Measurements from ENCODE around the gene ZNF415. TPM values are rescaled to one million over a fixed set of nuclear protein-coding genes. Genes with fewer than 3 reads are reported as not detected.

ZNF415 gene
- total and polyA plus RNA-seq, 9 of the 15 experiments (the other 6 are each of a cell fraction or from before 2014, with no cell fraction given): 0.06 to 0.82 (median 0.14) TPM; not detected in 2

DNA sequence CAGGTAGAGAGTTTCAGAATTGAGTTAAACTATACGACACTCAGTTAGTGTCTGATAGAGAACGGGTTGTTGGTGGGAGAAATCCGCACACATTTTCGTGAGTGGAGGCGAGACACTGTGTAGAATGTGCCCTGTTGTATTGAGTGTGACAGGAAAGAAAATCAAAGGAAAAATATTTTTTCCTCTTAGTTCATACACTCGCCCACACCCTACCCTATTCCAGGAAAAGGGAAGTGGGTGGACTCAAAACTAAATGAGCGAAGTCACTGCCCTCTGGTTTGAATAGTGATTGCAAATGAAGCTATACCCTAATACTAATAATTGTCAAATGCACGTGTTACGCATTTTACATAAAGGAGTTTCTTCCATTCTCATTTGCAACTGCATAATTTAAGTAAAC lies 24.1 kb upstream of the ZNF415 start (continued):
- TF ChIP-seq, protein P1, sequence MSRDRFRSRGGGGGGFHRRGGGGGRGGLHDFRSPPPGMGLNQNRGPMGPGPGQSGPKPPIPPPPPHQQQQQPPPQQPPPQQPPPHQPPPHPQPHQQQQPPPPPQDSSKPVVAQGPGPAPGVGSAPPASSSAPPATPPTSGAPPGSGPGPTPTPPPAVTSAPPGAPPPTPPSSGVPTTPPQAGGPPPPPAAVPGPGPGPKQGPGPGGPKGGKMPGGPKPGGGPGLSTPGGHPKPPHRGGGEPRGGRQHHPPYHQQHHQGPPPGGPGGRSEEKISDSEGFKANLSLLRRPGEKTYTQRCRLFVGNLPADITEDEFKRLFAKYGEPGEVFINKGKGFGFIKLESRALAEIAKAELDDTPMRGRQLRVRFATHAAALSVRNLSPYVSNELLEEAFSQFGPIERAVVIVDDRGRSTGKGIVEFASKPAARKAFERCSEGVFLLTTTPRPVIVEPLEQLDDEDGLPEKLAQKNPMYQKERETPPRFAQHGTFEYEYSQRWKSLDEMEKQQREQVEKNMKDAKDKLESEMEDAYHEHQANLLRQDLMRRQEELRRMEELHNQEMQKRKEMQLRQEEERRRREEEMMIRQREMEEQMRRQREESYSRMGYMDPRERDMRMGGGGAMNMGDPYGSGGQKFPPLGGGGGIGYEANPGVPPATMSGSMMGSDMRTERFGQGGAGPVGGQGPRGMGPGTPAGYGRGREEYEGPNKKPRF (IDR thresholded peaks at IDR 0.05; ENCODE audit: low read depth, low read length): no peak
- TF ChIP-seq NFE2 (IDR thresholded peaks at IDR 0.05; ENCODE audit: low read depth) (peak; percentile 46; the same call in 1 of the 2 replicates), U2AF2 (optimal IDR thresholded peaks at IDR 0.05; ENCODE audit: low read depth, low read length) (no peak), ZNF830 (CRISPR knock-in tag; IDR thresholded peaks at IDR 0.05) (no peak), KAT7 (CRISPR knock-in tag; IDR thresholded peaks at IDR 0.05; ENCODE audit: borderline replicate concordance) (no peak), ADNP (tag; IDR thresholded peaks at IDR 0.05) (no peak)

DNA sequence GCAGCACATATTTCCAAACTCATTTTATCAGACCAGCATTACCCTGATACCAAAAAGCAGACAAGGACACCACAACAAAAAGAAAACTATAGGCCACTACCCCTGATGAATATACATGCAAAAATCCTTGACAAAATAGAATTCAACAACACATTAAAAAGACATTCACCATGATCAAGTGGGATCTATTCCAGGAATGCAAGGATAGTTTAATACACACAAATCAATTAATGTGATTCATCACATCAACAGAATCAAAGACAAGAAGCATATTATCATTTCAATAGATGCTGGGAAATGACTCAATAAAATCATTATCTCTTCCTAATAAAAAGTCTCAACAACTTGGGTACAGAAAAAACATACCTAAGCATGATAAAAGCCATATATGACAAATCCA lies 14.9 kb upstream of the ZNF415 start:
- BruUV-seq (replicated peaks): no TSS peak
- ChIA-PET CTCF (ENCODE audit: low intra/inter-chr PET ratio) (no interaction called here), POLR2A (interaction anchor here (0.8 to 2.1 kb wide), 2 partner anchors 10 to 11 kb away, joined by 3 to 6 read pairs; partner anchors contain the start of gene ZNF347)
- H3K4me2 ChIP-seq (ENCODE audit: insufficient read depth, low read length): no peak overlapping the region
- H3K9me3 ChIP-seq (replicated peaks; ENCODE audit: control insufficient read depth, insufficient read depth, low read depth, low read length): peaks cover 8% of the 10 kb centered on the region
- no peak overlapping the region for H2AFZ ChIP-seq (ENCODE audit: low read depth, low read length)
- intact Hi-C loops (cut with micrococcal nuclease) (no loop called here), in situ Hi-C loops (cut with MboI) (no loop called here)
- no peaks in the 10 kb centered on the region for H4K20me1 ChIP-seq (replicated peaks; ENCODE audit: control insufficient read depth, insufficient read depth, low read length)
- ATAC-seq (no peak), DNase-seq (ENCODE audit: extremely low read depth in 1 of 4, low spot score in 3 of 4) (no peak), FAIRE-seq (no peak)
- no peak overlapping the region for H3K9ac ChIP-seq (ENCODE audit: insufficient read depth in 1 of 2, low read depth in 2 of 2, low read length in 2 of 2)
- peaks cover 38% of the 10 kb centered on the region for H3K36me3 ChIP-seq (ENCODE audit: control insufficient read depth, insufficient read depth, low read length)
- no peaks in the 10 kb centered on the region for H3K79me2 ChIP-seq (ENCODE audit: control insufficient read depth, insufficient read depth, low read length)
- H3K27ac ChIP-seq (ENCODE audit: extremely low read depth, low read depth, low read length): no peak overlapping the region
- no peaks in the 10 kb centered on the region for H3K27me3 ChIP-seq (ENCODE audit: control insufficient read depth in 2 of 2, insufficient read depth in 2 of 2, low read length in 2 of 2)
- no peak overlapping the region for H3K4me3 ChIP-seq
- no peaks in the 10 kb centered on the region for H3K9me1 ChIP-seq (ENCODE audit: control insufficient read depth, insufficient read depth, low read length)
- no peaks in the 10 kb centered on the region for H3K4me1 ChIP-seq (replicated peaks in 1 of 2; ENCODE audit: control insufficient read depth in 2 of 2, insufficient read depth in 2 of 2, low read length in 2 of 2)
- TF ChIP-seq TRIM24 (IDR thresholded peaks at IDR 0.05): peak in 1 of 2 experiments; percentile 27; a peak in 1 of 4 replicates
- no peak for TF ChIP-seq PHF20 (IDR thresholded peaks at IDR 0.05; ENCODE audit: partially characterized antibody)
- TF ChIP-seq ETS2 (tag; IDR thresholded peaks at IDR 0.05; ENCODE audit: borderline replicate concordance, poor library complexity, severe bottlenecking): no peak
- no peak for TF ChIP-seq ZNF764 (CRISPR knock-in tag; IDR thresholded peaks at IDR 0.05; ENCODE audit: low read depth)
- 0 out of 2 replicates have a peak, but pooled peaks have one; percentile 25 for TF ChIP-seq TRIM28 (IDR thresholded peaks at IDR 0.05)
- TF ChIP-seq ZNF324 (CRISPR knock-in tag; IDR thresholded peaks at IDR 0.05): peak; percentile 97

All from K562 (cell line).